ACHN (cell line): ENCODE measurements around the gene ARAP3.
"Not testable (repeated sequence)": the region's sequence is repeated elsewhere in the genome, so short reads cannot be mapped to it uniquely, and the experiment has no call there.

Source experiments
- DNase-seq: peaks from one replicate; pipeline ENCODE4 v3.0.0-alpha.2; 2015
- in situ Hi-C: cut with HindIII; loops from 2 replicates; pipeline ENCODE4 v1.10.0; 2017; ENCODE audit warnings: low sequenced_read_pairs, low pct_ligation_motif_present, low pct_unique_long_range_greater_than_20kb

The ARAP3 gene

GRCh38 chr5:141630570-141631140 is 51.4 kb downstream of the ARAP3 start:
- in situ Hi-C loops: no loop called here
- no peak for DNase-seq

GRCh38 chr5:141628175-141628788 is 53.7 kb downstream of the ARAP3 start:
- in situ Hi-C loops: no loop called here
- DNase-seq: no peak

- in situ Hi-C loops: no loop called here
- no peak for DNase-seq
Measured at GRCh38 chr5:141623611-141624010, 58.4 kb downstream of the ARAP3 start.

GRCh38 chr5:141623186-141623585 is 58.8 kb downstream of the ARAP3 start:
- no peak for DNase-seq
- in situ Hi-C loops: no loop called here

GRCh38 chr5:141618804-141619554 is 63.1 kb downstream of the ARAP3 start, which contains the start of gene DIAPH1:
TSS of gene DIAPH1 (minus strand) at chr5:141619000. CDS start at chr5:141618914, 86 bp downstream.
- in situ Hi-C loops: no loop called here
- peak; percentile 94 for DNase-seq

GRCh38 chr5:141618030-141618803 is 63.8 kb downstream of the ARAP3 start:
- DNase-seq: peak; percentile 34
- in situ Hi-C loops: no loop called here

GRCh38 chr5:141617682-141618029 is 64.4 kb downstream of the ARAP3 start:
- in situ Hi-C loops: no loop called here
- peak; percentile 20 for DNase-seq

GRCh38 chr5:141617128-141617527 is 64.9 kb downstream of the ARAP3 start:
- DNase-seq: no peak
- in situ Hi-C loops: no loop called here

- no peak for DNase-seq
- in situ Hi-C loops: no loop called here
Measured at GRCh38 chr5:141615991-141616720, 65.9 kb downstream of the ARAP3 start.

- no peak for DNase-seq
- in situ Hi-C loops: no loop called here
Measured at GRCh38 chr5:141613344-141613743, 68.7 kb downstream of the ARAP3 start.

- DNase-seq: no peak
- in situ Hi-C loops: no loop called here
Measured at GRCh38 chr5:141611289-141611688, 70.7 kb downstream of the ARAP3 start.

GRCh38 chr5:141609921-141610320 is 72.1 kb downstream of the ARAP3 start:
- in situ Hi-C loops: not testable (repeated sequence)

GRCh38 chr5:141609044-141609443 is 73.0 kb downstream of the ARAP3 start:
- in situ Hi-C loops: no loop called here
- DNase-seq: no peak

More at GRCh38 chr5:141609921-141610320, 72.1 kb downstream of the ARAP3 start:
- not testable (repeated sequence) for DNase-seq

- in situ Hi-C loops: no loop called here
- DNase-seq: peak; percentile 35
Measured at GRCh38 chr5:141608557-141608956, 73.5 kb downstream of the ARAP3 start.

GRCh38 chr5:141608046-141608445 is 74.0 kb downstream of the ARAP3 start:
- in situ Hi-C loops: no loop called here
- no peak for DNase-seq

GRCh38 chr5:141605523-141606277 is 76.3 kb downstream of the ARAP3 start:
- in situ Hi-C loops: no loop called here
- no peak for DNase-seq

- in situ Hi-C loops: no loop called here
- DNase-seq: peak; percentile 80
Measured at GRCh38 chr5:141603923-141604717, 77.9 kb downstream of the ARAP3 start.
